ENCODE measurements around the gene FMO1. TPM values are rescaled to one million over a fixed set of nuclear protein-coding genes. Genes with fewer than 3 reads are reported as not detected.

Gene FMO1
- polyA plus RNA-seq (2013, experiment 1 of 2), result not detected
- polyA plus RNA-seq (2013, experiment 2 of 2), result not detected

DNA sequence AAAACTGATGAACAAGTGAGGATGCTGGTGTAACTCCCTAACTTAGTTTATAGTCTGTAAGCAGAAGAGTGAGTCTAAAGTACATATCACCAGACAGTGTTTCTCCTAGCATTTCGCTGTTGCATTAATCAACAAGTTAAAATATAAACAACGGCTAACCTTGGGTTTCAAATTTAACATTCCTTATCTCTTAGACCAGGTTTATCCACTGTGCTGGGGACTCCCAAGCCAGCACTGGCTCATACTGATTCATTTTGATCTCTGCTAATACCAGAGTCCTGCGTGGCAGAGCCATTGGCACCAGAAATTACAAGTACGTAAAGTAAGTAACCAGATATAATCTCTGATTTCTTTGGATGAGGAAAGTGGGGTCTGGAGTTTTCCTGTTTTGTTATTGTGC is at the start of gene FMO1:
TSS of gene FMO1 (plus strand) at position 193 of the 400 bp plus-strand sequence. CDS start 9,594 bp downstream, outside the sequence.
- Histone ChIP-seq H3K27ac (ENCODE audit: low read depth, low read length, severe bottlenecking) (no peak within 1 kb of the TSS), H3K36me3 (ENCODE audit: control insufficient read depth, insufficient read depth, low read length) (no peaks in the 10 kb centered on the region), H3K4me1 (ENCODE audit: control insufficient read depth, insufficient read depth, low read length, poor library complexity, severe bottlenecking) (no peaks in the 10 kb centered on the region), H3K9me3 (ENCODE audit: control insufficient read depth, low read length) (no peaks in the 10 kb centered on the region), H3K4me3 (ENCODE audit: extremely low read depth, insufficient read depth, low read length, poor library complexity, severe bottlenecking) (no peak within 1 kb of the TSS)
- WGBS, 2 experiments (ENCODE audit: insufficient coverage in 2 of 2), result 83 to 92% methylated on average over 2 to 4 of the region's 4 CpGs

DNA sequence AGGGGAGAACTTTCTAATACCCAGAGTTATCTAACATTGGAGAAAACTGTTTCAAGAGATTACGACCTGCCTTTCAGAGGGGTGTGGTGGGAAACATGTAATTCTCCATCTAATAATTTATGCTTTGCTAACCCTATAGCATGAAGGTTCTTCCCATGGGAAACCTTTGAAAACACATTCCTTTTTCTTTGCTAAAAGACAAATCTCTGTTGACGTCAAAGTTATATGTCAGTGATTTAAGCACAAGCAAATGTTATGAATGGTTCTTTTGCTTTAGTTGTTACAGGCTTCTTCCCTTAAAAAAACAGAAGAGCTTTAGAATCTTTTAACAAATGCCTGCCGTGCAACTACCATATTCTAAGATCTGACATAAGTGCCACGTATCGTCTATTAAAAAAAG is 44.0 kb upstream of the FMO1 start:
- Histone ChIP-seq H3K4me3 (ENCODE audit: extremely low read depth, insufficient read depth, low read length, poor library complexity, severe bottlenecking) (no peak overlapping the region), H3K36me3 (ENCODE audit: control insufficient read depth, insufficient read depth, low read length) (no peaks in the 10 kb centered on the region), H3K9me3 (ENCODE audit: control insufficient read depth, low read length) (no peaks in the 10 kb centered on the region), H3K27ac (ENCODE audit: low read depth, low read length, severe bottlenecking) (no peak overlapping the region), H3K4me1 (ENCODE audit: control insufficient read depth, insufficient read depth, low read length, poor library complexity, severe bottlenecking) (no peaks in the 10 kb centered on the region)
- 60 to 93% methylated on average over 1 to 3 of the region's 5 CpGs for WGBS, 2 experiments (ENCODE audit: insufficient coverage in 2 of 2)

- H3K27ac ChIP-seq (ENCODE audit: low read depth, low read length, severe bottlenecking), result no peak overlapping the region
- no peaks in the 10 kb centered on the region for H3K36me3 ChIP-seq (ENCODE audit: control insufficient read depth, insufficient read depth, low read length)
- 66 to 79% methylated on average over 2 to 3 of the region's 3 CpGs for WGBS, 2 experiments (ENCODE audit: insufficient coverage in 2 of 2)
- H3K4me3 ChIP-seq (ENCODE audit: extremely low read depth, insufficient read depth, low read length, poor library complexity, severe bottlenecking), result no peak overlapping the region
- H3K9me3 ChIP-seq (ENCODE audit: control insufficient read depth, low read length), result no peaks in the 10 kb centered on the region
- H3K4me1 ChIP-seq (ENCODE audit: control insufficient read depth, insufficient read depth, low read length, poor library complexity, severe bottlenecking), result no peaks in the 10 kb centered on the region
These were observed 41.9 kb upstream of the FMO1 start for GRCh38 chr1:171206204-171206977.

DNA sequence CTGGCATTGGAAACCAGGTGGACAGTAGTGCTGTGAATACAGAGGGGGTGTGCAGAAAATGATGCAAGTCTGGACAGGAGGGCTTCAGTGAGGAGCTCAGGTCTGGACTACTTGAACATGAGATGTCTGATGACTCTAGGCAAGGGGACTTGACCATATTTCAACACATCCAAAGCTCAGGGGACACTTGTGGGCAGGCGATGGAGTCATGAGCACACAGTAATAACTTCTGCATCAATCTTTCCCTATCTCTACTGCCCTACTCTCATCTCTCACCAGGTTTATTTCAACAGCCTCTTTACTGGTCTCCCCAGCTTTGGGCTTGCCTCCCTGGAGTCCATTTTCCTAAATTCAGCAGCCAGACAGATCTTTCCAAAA is 41.3 kb upstream of the FMO1 start:
- no peak overlapping the region for H3K27ac ChIP-seq (ENCODE audit: low read depth, low read length, severe bottlenecking)
- H3K36me3 ChIP-seq (ENCODE audit: control insufficient read depth, insufficient read depth, low read length), result no peaks in the 10 kb centered on the region
- 77 to 92% methylated on average over 1 of the region's 1 CpG for WGBS, 2 experiments (ENCODE audit: insufficient coverage in 2 of 2)

GRCh38 chr1:171207377-171207776 is 40.9 kb upstream of the FMO1 start:
- 100% methylated on average over 1 of the region's 2 CpGs for WGBS, 2 experiments (ENCODE audit: insufficient coverage in 2 of 2)
- Histone ChIP-seq H3K9me3 (ENCODE audit: control insufficient read depth, low read length) (no peaks in the 10 kb centered on the region), H3K27ac (ENCODE audit: low read depth, low read length, severe bottlenecking) (no peak overlapping the region), H3K4me3 (ENCODE audit: extremely low read depth, insufficient read depth, low read length, poor library complexity, severe bottlenecking) (no peak overlapping the region), H3K36me3 (ENCODE audit: control insufficient read depth, insufficient read depth, low read length) (no peaks in the 10 kb centered on the region), H3K4me1 (ENCODE audit: control insufficient read depth, insufficient read depth, low read length, poor library complexity, severe bottlenecking) (no peaks in the 10 kb centered on the region)

More for the DNA sequence above, 41.3 kb upstream of the FMO1 start:
- Histone ChIP-seq H3K4me3 (ENCODE audit: extremely low read depth, insufficient read depth, low read length, poor library complexity, severe bottlenecking) (no peak overlapping the region), H3K4me1 (ENCODE audit: control insufficient read depth, insufficient read depth, low read length, poor library complexity, severe bottlenecking) (no peaks in the 10 kb centered on the region), H3K9me3 (ENCODE audit: control insufficient read depth, low read length) (no peaks in the 10 kb centered on the region)

GRCh38 chr1:171210355-171210754 is 37.9 kb upstream of the FMO1 start:
- H3K27ac ChIP-seq (ENCODE audit: low read depth, low read length, severe bottlenecking), result no peak overlapping the region
- H3K4me1 ChIP-seq (ENCODE audit: control insufficient read depth, insufficient read depth, low read length, poor library complexity, severe bottlenecking), result no peaks in the 10 kb centered on the region
- no CpG with 5 or more reads among the region's 1 CpG for WGBS, 2 experiments (ENCODE audit: insufficient coverage in 2 of 2)
- H3K36me3 ChIP-seq (ENCODE audit: control insufficient read depth, insufficient read depth, low read length), result no peaks in the 10 kb centered on the region
- no peak overlapping the region for H3K4me3 ChIP-seq (ENCODE audit: extremely low read depth, insufficient read depth, low read length, poor library complexity, severe bottlenecking)
- no peaks in the 10 kb centered on the region for H3K9me3 ChIP-seq (ENCODE audit: control insufficient read depth, low read length)

DNA sequence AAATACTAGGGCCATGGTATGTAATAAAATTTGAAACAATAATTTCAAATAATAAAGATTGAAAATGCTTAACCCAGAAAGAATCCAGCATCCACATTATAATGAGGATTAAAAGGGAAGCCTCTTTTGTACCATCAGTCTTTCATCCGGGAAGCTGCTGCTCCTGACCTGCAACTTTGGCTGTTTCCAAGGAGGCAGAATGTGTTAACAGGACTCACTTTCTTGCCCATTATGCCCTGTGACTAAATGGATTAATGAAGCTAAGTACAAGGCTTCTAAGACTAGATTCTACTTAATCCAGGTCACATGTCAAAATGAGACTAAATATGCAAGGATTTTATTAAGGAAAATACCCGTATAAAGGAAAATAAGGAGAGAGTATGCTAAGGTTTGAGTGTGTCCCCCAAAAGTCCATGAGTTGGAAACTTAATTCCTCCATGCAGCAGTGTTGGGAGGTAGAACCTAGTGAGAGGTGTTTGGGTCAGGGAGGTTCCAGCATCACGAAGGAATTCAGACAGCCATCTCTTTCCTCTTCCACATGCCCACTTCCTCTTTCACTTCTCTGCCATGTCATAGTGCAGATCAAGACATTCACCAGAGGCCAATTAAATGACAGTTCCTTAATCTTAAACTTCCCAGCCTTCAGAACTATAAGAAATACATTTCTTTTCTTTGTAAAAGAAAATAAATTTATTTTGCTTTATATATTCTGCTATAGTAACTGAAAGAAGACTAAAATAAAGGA is 35.5 kb upstream of the FMO1 start:
- no peak overlapping the region for H3K27ac ChIP-seq (ENCODE audit: low read depth, low read length, severe bottlenecking)
- no peak overlapping the region for H3K4me3 ChIP-seq (ENCODE audit: extremely low read depth, insufficient read depth, low read length, poor library complexity, severe bottlenecking)
- WGBS, 2 experiments (ENCODE audit: insufficient coverage in 2 of 2), result 90 to 96% methylated on average over 2 of the region's 3 CpGs
- no peaks in the 10 kb centered on the region for H3K36me3 ChIP-seq (ENCODE audit: control insufficient read depth, insufficient read depth, low read length)
- H3K9me3 ChIP-seq (ENCODE audit: control insufficient read depth, low read length), result no peaks in the 10 kb centered on the region
- no peaks in the 10 kb centered on the region for H3K4me1 ChIP-seq (ENCODE audit: control insufficient read depth, insufficient read depth, low read length, poor library complexity, severe bottlenecking)

DNA sequence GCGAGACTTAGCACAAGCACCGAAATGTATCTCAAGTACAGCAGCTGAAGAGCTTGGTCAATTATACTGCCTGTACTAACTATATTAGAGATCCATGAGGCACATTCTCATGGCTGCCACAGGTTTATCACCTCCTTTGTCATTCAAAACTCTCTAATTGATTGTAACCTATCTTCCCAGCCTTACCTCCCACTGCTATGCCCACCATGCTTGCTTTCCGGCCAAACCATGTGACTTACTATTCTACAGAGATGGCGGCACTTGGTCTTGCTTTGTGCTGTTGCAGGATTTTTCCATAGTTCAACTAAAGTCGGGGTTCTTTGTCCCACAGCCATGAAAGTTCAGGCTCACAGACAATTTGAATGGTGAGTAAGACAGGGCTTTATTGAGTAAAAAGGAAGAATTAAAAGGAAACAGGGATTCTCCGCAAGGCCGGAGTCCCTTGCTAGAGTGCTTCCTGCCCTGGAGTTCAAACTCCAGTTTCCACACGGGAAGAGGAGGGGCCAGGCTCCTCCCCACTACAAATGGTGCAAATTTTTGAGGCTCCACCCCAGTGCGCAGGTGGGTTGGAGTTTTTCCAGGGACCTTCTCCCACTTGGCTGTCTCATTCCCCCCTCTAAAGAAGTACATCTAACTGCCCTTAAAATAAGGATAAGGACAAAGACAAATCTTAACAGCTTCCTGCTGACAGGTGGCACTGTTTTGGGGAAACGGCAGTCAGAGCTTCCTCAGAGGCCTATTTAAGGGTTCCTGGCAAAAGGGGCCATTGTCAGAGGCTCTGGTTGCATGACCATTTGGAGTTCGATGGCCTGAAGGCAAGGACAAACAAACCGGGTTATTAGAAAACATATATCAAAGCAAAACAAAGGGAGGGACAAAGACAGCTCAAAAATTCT is 34.5 kb upstream of the FMO1 start:
- 86 to 92% methylated on average over 7 to 8 of the region's 12 CpGs for WGBS, 2 experiments (ENCODE audit: insufficient coverage in 2 of 2)
- Histone ChIP-seq H3K36me3 (ENCODE audit: control insufficient read depth, insufficient read depth, low read length) (no peaks in the 10 kb centered on the region), H3K4me3 (ENCODE audit: extremely low read depth, insufficient read depth, low read length, poor library complexity, severe bottlenecking) (no peak overlapping the region), H3K4me1 (ENCODE audit: control insufficient read depth, insufficient read depth, low read length, poor library complexity, severe bottlenecking) (no peaks in the 10 kb centered on the region), H3K9me3 (ENCODE audit: control insufficient read depth, low read length) (no peaks in the 10 kb centered on the region), H3K27ac (ENCODE audit: low read depth, low read length, severe bottlenecking) (no peak overlapping the region)

- Histone ChIP-seq H3K36me3 (ENCODE audit: control insufficient read depth, insufficient read depth, low read length) (no peaks in the 10 kb centered on the region), H3K27ac (ENCODE audit: low read depth, low read length, severe bottlenecking) (no peak overlapping the region), H3K9me3 (ENCODE audit: control insufficient read depth, low read length) (no peaks in the 10 kb centered on the region), H3K4me1 (ENCODE audit: control insufficient read depth, insufficient read depth, low read length, poor library complexity, severe bottlenecking) (peaks cover 18% of the 10 kb centered on the region), H3K4me3 (ENCODE audit: extremely low read depth, insufficient read depth, low read length, poor library complexity, severe bottlenecking) (no peak overlapping the region)
- 92 to 95% methylated on average over 6 to 8 of the region's 9 CpGs for WGBS, 2 experiments (ENCODE audit: insufficient coverage in 2 of 2)
These were observed 30.4 kb upstream of the FMO1 start for GRCh38 chr1:171217658-171218443.

- WGBS, 2 experiments (ENCODE audit: insufficient coverage in 2 of 2), result no CpG with 5 or more reads among the region's 1 CpG
- no peak overlapping the region for H3K4me3 ChIP-seq (ENCODE audit: extremely low read depth, insufficient read depth, low read length, poor library complexity, severe bottlenecking)
- H3K36me3 ChIP-seq (ENCODE audit: control insufficient read depth, insufficient read depth, low read length), result no peaks in the 10 kb centered on the region
- no peak overlapping the region for H3K27ac ChIP-seq (ENCODE audit: low read depth, low read length, severe bottlenecking)
- peaks cover 18% of the 10 kb centered on the region for H3K4me1 ChIP-seq (ENCODE audit: control insufficient read depth, insufficient read depth, low read length, poor library complexity, severe bottlenecking)
- no peaks in the 10 kb centered on the region for H3K9me3 ChIP-seq (ENCODE audit: control insufficient read depth, low read length)
These were observed 29.6 kb upstream of the FMO1 start for GRCh38 chr1:171218661-171219060.
